ENCODE data around the gene HRH2.

- TF ChIP-seq EZH2 (IDR thresholded peaks at IDR 0.05) (no peak), POLR2AphosphoS5 (IDR thresholded peaks at IDR 0.05; ENCODE audit: borderline replicate concordance, low read depth, low read length) (no peak), FOXP2 (optimal IDR thresholded peaks at IDR 0.05; ENCODE audit: control extremely low read depth, extremely low read length, insufficient read depth) (no peak)
These were observed 17.0 kb downstream of the HRH2 start for GRCh38 chr5:175674731-175675346.

All from SK-N-MC (cell line).